Measurements from ENCODE around the gene CELSR1.
A peak's percentile ranks its signal among the peaks of the same experiment; 100 is the strongest.
"Not testable (repeated sequence)": the region's sequence is repeated elsewhere in the genome, so short reads cannot be mapped to it uniquely, and the experiment has no call there.

The CELSR1 gene

DNA sequence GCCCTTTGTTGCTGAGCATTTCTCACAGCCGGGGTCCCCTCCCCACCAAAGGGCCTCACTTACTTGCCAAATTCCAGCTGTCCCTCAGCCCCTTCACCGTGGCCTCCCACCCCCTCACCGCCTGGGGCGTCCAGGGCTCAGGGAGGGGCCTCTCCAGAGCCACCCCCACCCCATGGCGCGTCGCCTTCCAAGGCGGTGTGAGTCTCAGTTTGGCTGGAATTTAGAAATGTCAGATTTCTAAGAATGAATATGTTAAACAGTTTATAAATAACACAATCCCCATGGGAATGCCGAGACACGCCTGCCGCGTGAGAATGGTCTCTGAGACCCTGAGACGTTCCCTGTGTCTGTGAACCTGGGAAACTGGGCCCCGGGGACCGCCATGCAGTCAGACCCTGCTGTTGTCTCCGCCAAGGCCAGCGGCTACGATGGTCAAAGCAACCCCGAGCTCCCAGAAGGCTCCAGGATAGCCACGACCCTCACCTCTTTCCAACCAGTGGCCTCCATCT lies 28.9 kb downstream of the CELSR1 start:
- H3K4me1 ChIP-seq, result peaks cover 85% of the 10 kb centered on the region
- no peaks in the 10 kb centered on the region for H3K36me3 ChIP-seq
- H3K9ac ChIP-seq, result no peak overlapping the region
- H3K9me3 ChIP-seq, result no peaks in the 10 kb centered on the region
- H3K27me3 ChIP-seq, result no peaks in the 10 kb centered on the region
- TF ChIP-seq Cebpa-rat (IDR thresholded peaks at IDR 0.05), result no peak
- peak overlapping the region; percentile 97 for H3K4me2 ChIP-seq
- H3K4me3 ChIP-seq, result no peak overlapping the region
- no peaks in the 10 kb centered on the region for H4K20me1 ChIP-seq
- H3K27ac ChIP-seq, result 0 out of 2 replicates have a peak overlapping the region, but pooled peaks have one; percentile 41

DNA sequence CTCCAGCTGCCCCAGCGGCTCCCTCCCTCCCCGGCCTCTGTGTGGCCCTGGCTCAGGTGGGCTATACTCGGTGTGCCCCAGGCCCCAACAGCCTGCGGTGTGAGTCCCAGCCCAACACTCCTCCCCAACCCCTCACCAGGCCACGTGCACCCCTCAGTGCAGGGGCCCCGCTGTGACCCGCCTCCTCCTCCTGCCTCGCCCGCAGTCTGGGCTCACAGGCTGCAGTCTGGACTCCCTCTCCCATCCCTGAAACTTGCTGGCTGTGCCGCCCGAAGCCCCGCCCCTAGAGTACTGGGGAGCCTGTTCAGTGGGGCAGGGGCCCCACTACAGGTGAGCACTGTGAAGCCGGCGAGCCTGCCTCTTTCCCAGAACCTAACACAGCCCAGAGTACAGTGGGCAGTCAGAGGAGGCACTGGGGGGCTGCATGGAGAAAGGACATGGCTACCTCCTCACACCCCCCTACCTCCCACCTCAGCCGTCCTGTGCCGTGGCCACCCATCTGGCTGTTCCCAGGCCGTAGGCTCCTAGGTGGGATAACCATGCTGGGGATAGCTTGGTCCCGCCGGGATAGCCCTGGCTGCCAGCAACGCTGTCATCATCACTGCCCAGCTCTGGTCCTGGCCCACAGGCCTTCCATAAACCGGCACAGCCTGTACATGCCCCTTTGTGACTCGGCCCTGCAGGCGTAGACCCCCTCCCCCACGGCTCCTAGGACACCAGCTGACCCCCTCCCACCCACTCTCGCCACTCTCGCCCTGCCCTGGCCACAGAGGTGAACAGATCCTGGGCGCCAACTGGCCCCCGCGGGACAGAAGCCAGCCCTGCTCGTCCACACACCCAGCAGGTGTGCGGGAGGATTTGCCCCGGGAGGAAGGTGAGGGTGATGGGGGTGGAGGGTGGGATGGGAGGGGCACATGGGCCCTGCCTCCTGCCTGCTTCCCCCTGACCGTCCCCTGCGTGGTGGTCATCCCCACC lies 29.7 kb downstream of the CELSR1 start:
- H3K4me2 ChIP-seq, result peak overlapping the region; percentile 97
- H3K9ac ChIP-seq, result peak overlapping the region; percentile 76
- no peaks in the 10 kb centered on the region for H3K36me3 ChIP-seq
- no peaks in the 10 kb centered on the region for H4K20me1 ChIP-seq
- no peak for TF ChIP-seq Cebpa-rat (IDR thresholded peaks at IDR 0.05)
- H3K27me3 ChIP-seq, result no peaks in the 10 kb centered on the region
- H3K9me3 ChIP-seq, result no peaks in the 10 kb centered on the region
- peak overlapping the region; percentile 46; the same call in 1 of the 2 replicates for H3K4me3 ChIP-seq
- peaks cover 94% of the 10 kb centered on the region for H3K4me1 ChIP-seq
- peak overlapping the region; percentile 93 for H3K27ac ChIP-seq

DNA sequence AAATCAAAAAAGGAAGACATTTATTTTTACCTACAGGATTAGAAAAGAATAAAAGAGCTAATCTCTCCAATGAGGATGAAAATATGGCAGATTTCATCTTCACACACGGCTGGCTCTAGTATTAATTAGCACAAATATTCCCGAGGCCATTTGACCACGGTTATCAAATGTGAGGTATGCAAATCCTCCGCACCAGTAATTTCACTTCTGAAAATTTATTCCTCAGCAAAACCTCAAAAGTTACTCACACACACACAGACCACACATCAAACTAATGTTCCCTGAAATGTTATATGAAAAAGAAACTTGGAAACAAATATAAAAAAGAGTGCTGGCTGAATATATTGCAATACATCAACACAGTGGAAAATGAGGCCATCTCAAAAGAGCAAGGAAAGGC lies 32.8 kb downstream of the CELSR1 start:
- no peaks in the 10 kb centered on the region for H4K20me1 ChIP-seq
- H3K4me3 ChIP-seq, result no peak overlapping the region
- peaks cover 98% of the 10 kb centered on the region for H3K4me1 ChIP-seq
- H3K9me3 ChIP-seq, result no peaks in the 10 kb centered on the region
- H3K27me3 ChIP-seq, result no peaks in the 10 kb centered on the region
- no peaks in the 10 kb centered on the region for H3K36me3 ChIP-seq
- TF ChIP-seq Cebpa-rat (IDR thresholded peaks at IDR 0.05), result no peak
- peak overlapping the region; percentile 97 for H3K4me2 ChIP-seq
- no peak overlapping the region for H3K9ac ChIP-seq
- no peak overlapping the region for H3K27ac ChIP-seq

DNA sequence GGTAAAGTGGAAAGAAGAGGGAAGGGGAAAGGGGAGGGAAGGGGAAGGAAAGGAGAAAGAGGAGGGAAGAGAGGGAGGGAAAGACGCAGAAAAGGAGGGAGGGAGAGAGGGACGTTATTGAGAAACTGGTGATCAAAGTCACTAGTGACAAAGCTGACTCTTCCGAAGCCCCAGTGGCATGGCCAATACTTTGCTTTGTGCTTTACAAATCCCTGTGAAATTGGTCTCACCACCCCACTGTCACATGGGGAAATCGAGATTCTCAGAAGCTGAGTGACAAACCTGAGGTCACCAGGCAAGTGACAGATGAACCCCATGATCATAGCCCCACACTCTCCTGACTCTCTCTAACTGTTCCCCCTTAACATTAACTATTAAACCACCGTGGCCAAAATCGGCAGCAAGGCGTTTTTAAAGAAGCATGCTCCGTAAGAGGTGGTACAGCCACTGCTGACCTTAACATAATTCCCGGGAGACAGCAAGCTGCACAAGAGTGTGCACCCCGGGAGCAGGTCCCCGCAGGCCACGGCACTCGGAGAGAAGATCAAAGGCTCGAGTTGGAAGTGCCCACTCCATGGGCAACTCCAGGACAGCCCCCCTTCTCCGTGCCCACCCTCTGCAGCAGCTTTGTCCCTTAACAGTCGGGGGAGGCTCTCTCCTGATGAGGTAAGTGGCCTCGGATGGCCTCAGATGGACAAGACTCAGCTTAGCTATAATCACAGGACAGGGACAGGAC lies 34.8 kb downstream of the CELSR1 start:
- peak overlapping the region; percentile 97 for H3K4me2 ChIP-seq

DNA sequence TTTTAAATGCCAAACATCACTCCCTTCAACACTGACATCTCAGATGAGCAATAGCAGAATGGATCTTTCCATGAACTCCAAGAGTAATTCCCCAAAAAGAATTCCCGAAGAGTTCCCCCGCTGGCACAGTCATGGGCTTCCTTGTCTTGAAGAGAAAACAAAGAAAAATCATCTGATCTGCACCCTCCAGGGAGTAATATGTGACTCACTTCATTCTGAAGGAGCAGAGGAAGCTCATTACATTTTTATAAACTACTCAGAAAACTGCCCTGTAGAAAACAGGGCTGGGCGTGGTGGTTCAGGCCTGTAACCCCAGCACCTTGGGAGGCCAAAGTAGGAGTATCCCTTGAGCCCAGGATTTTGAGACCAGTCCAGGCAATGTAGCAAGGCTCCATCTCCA lies 35.7 kb downstream of the CELSR1 start:
- Histone ChIP-seq H4K20me1 (no peaks in the 10 kb centered on the region), H3K27me3 (no peaks in the 10 kb centered on the region), H3K27ac (no peak overlapping the region), H3K4me1 (peaks cover 94% of the 10 kb centered on the region), H3K4me2 (peak overlapping the region; percentile 82), H3K9ac (no peak overlapping the region), H3K4me3 (no peak overlapping the region), H3K9me3 (no peaks in the 10 kb centered on the region), H3K36me3 (no peaks in the 10 kb centered on the region)
- TF ChIP-seq Cebpa-rat (IDR thresholded peaks at IDR 0.05), result no peak

More for the DNA sequence above, 34.8 kb downstream of the CELSR1 start:
- Histone ChIP-seq H3K9me3 (no peaks in the 10 kb centered on the region), H3K27me3 (no peaks in the 10 kb centered on the region), H3K36me3 (no peaks in the 10 kb centered on the region), H3K27ac (peak overlapping the region; percentile 59), H3K9ac (peak overlapping the region; percentile 33; the same call in 1 of the 2 replicates), H3K4me1 (peaks cover 98% of the 10 kb centered on the region), H4K20me1 (no peaks in the 10 kb centered on the region), H3K4me3 (no peak overlapping the region; the same call in 1 of the 2 replicates)
- no peak for TF ChIP-seq Cebpa-rat (IDR thresholded peaks at IDR 0.05)

DNA sequence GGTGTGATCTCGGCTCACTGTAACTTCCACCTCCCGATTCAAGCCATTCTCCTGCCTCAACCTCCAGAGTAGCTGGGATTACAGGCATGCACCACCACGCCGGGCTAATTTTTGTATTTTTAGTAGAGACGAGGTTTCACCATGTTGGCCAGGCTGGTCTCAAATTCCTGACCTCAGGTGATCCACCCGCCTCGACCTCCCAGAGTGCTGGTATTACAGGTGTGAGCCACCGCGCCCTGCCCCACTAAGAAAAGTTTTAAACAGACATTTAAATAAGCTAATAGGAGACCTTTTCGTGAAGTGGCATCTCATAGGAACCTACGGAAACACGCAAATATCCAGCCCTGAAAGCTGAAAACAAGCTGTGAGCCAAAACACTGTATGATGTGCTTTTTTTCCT lies 36.2 kb downstream of the CELSR1 start:
- H3K27me3 ChIP-seq, H3K9me3 ChIP-seq, H3K4me3 ChIP-seq, H3K36me3 ChIP-seq, H3K9ac ChIP-seq, H3K27ac ChIP-seq, H4K20me1 ChIP-seq: not testable (repeated sequence)
- Histone ChIP-seq H3K4me1 (peaks cover 90% of the 10 kb centered on the region), H3K4me2 (peak overlapping the region; percentile 82)

DNA sequence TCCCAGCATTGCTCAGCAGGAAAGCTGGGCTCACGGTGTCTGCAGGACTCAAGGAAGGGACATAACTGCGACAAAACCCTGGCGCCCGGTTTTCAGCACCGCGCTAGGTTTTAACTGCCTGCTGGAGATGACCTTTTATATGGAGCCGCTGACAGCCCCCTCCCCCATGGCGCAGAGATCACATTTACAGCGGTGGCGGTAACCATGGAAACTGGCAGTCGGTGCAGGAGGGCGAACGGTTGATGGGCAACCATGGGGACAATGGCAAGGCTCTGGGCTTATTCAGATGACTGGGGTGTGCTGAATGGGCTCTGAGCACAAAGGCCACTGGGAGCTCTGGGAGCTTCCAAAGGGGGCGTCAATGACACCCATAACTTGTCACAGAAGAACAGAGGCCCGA lies 37.2 kb downstream of the CELSR1 start:
- H3K4me3 ChIP-seq, result no peak overlapping the region
- H3K9me3 ChIP-seq, result no peaks in the 10 kb centered on the region
- H4K20me1 ChIP-seq, result no peaks in the 10 kb centered on the region
- peak overlapping the region; percentile 82 for H3K4me2 ChIP-seq
- no peak overlapping the region for H3K9ac ChIP-seq
- H3K27me3 ChIP-seq, result no peaks in the 10 kb centered on the region
- H3K4me1 ChIP-seq, result peaks cover 79% of the 10 kb centered on the region
- H3K36me3 ChIP-seq, result no peaks in the 10 kb centered on the region
- TF ChIP-seq Cebpa-rat (IDR thresholded peaks at IDR 0.05), result no peak
- H3K27ac ChIP-seq, result no peak overlapping the region

DNA sequence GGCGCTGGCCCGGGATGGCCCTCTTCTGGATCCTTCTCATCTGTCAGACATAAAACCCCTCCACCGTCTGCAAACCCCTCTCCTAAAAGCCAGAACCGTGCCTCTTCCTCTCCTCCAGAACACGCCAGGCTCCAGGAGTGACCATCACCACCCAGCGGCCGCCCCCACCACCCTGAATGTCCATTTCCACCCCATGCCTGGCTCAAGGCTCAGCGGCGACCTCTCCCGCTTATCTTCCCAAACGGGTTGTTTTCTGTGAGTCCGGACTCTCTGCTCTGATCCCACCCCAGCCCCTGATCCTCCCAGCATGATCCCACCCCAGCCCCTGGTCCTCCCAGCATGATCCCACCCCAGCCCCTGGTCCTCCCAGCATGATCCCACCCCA lies 37.6 kb downstream of the CELSR1 start:
- TF ChIP-seq Cebpa-rat (IDR thresholded peaks at IDR 0.05), result no peak
- no peaks in the 10 kb centered on the region for H3K36me3 ChIP-seq
- H3K4me2 ChIP-seq, result peak overlapping the region; percentile 82
- no peaks in the 10 kb centered on the region for H3K9me3 ChIP-seq
- no peaks in the 10 kb centered on the region for H3K27me3 ChIP-seq
- H3K4me1 ChIP-seq, result peaks cover 75% of the 10 kb centered on the region
- no peak overlapping the region for H3K27ac ChIP-seq
- no peaks in the 10 kb centered on the region for H4K20me1 ChIP-seq
- no peak overlapping the region for H3K9ac ChIP-seq
- H3K4me3 ChIP-seq, result no peak overlapping the region

DNA sequence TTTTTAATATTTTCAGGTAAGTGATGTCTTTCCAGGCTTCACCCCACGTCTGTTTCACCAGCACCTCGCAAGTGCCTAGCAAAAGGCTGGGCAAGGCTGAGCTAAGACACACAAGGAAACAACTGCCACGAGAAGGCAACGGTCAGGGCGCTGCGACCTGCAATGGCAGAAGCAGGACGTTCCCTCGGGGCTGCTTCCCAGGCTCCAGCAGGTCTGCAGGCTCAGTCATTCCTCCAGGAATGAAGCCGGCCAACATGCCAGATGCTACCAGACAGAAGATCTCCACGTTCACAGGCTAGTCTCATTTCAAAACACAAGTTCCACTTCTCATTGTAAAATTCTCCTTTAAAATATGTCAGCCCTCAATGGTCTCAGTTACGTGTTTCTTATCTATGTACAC lies 45.5 kb downstream of the CELSR1 start:
- no peaks in the 10 kb centered on the region for H4K20me1 ChIP-seq
- TF ChIP-seq Cebpa-rat (IDR thresholded peaks at IDR 0.05), result no peak
- no peaks in the 10 kb centered on the region for H3K27me3 ChIP-seq
- peak overlapping the region; percentile 89 for H3K4me2 ChIP-seq
- peaks cover 12% of the 10 kb centered on the region for H3K9me3 ChIP-seq
- H3K27ac ChIP-seq, result no peak overlapping the region
- no peak overlapping the region for H3K9ac ChIP-seq
- no peak overlapping the region for H3K4me3 ChIP-seq
- H3K4me1 ChIP-seq, result peaks cover 49% of the 10 kb centered on the region
- no peaks in the 10 kb centered on the region for H3K36me3 ChIP-seq

DNA sequence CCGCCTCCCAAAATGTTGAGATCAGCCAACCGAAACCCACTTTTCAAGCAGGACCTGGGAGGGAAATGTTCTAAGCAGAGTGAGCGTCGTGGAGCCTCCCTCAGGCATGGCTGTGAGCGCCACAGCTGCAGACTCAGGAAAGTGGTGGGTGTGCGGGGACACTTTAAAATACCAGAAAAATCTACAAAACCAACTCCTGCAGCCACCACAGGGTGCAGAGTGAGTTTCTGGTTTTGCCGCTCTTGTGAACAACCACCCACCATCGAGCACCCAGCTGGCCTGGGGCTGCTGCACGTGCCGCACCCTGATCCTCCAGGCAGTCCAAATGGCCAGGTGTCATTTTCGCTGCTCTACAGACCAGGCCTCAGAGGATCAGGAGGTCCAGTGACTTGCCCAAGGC lies 46.9 kb downstream of the CELSR1 start:
- peaks cover 12% of the 10 kb centered on the region for H3K9me3 ChIP-seq
- no peaks in the 10 kb centered on the region for H3K27me3 ChIP-seq
- H3K9ac ChIP-seq, result no peak overlapping the region
- H3K4me2 ChIP-seq, result peak overlapping the region; percentile 89
- H3K4me3 ChIP-seq, result no peak overlapping the region
- no peaks in the 10 kb centered on the region for H4K20me1 ChIP-seq
- no peak for TF ChIP-seq Cebpa-rat (IDR thresholded peaks at IDR 0.05)
- peak overlapping the region; percentile 28; the same call in 1 of the 2 replicates for H3K27ac ChIP-seq
- no peaks in the 10 kb centered on the region for H3K36me3 ChIP-seq
- H3K4me1 ChIP-seq, result peaks cover 63% of the 10 kb centered on the region

Measured in BLaER1 (cell line).